Measurements from ENCODE around the gene TNFAIP8. TPM values are rescaled to one million over a fixed set of nuclear protein-coding genes. Genes with fewer than 3 reads are reported as not detected.

Gene TNFAIP8
- total and polyA plus RNA-seq, 10 of the 15 experiments (the other 5 are each of a cell fraction or from before 2014, with no cell fraction given): 124 to 324 (median 177) TPM

DNA sequence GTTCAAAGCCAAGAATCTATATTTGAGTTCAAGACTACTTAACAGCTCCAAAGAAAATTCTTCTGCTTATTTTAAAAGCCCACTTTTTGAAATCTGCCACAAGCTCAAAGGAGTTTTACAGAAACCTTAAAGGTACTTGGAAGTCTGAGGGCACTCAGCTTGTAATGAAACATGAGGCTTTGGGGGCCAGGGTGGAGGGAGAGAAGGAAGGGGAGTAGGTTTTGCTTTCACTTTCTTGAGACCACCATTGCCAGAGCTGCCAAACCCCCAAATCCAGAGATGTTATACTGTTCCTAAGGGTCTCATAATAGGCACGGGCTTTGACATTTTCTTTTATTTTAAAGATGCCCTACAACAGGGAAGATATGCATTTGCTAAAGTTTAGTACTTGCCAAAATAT is 42.6 kb upstream of the TNFAIP8 start:
- intact Hi-C loops (cut with micrococcal nuclease; ENCODE audit: unreplicated experiment) (no loop called here), in situ Hi-C loops (cut with MboI) (no loop called here)
- peaks cover 63% of the 10 kb centered on the region for H3K4me1 ChIP-seq (ENCODE audit: control insufficient read depth, insufficient read depth, low read length)
- H3K36me3 ChIP-seq (ENCODE audit: control insufficient read depth in 2 of 2, insufficient read depth in 2 of 2, low read length in 1 of 2): 0 out of 4 replicates have a peak, but pooled peaks cover 0 to 2% of the 10 kb centered on the region in 2 experiments
- CTCF ChIA-PET: interaction anchor here (0.7 to 12.6 kb wide), 13 partner anchors 10 to 325 kb away, joined by 3 to 413 read pairs (median 4); partner anchors contain the start of gene DTWD2
- H3K9me3 ChIP-seq (replicated peaks; ENCODE audit: control insufficient read depth, insufficient read depth, low read length): no peaks in the 10 kb centered on the region
- peaks cover 74% of the 10 kb centered on the region for H3K79me2 ChIP-seq (ENCODE audit: control insufficient read depth, insufficient read depth, low read length)
- H3K27me3 ChIP-seq (replicated peaks in 1 of 2; ENCODE audit: control insufficient read depth in 2 of 2, insufficient read depth in 2 of 2, low read length in 1 of 2): no peaks in the 10 kb centered on the region
- peak overlapping the region; percentile 14; the same call in 1 of the 2 replicates for H3K27ac ChIP-seq (ENCODE audit: control insufficient read depth, insufficient read depth)
- peak overlapping the region; percentile 46; the same call in 1 of the 2 replicates for H3K4me2 ChIP-seq (ENCODE audit: control insufficient read depth, insufficient read depth)
- DNase-seq (ENCODE audit: low read depth, low spot score) (no peak), ATAC-seq (no peak), FAIRE-seq (no peak)
- TF ChIP-seq MYC (IDR thresholded peaks at IDR 0.05; ENCODE audit: insufficient read depth, insufficient read length, insufficient replicate concordance, low read length, severe bottlenecking) (no peak), STAT1 (conservative IDR thresholded peaks at IDR 0.05) (no peak)
- H4K20me1 ChIP-seq (ENCODE audit: control insufficient read depth, insufficient read depth): no peaks in the 10 kb centered on the region
- 58% methylated on average over 1 of the region's 1 CpG for WGBS (ENCODE audit: insufficient coverage, insufficient replicate concordance, low lambda C conversion rate, missing lambda C conversion rate)
- H3K4me3 ChIP-seq: no peak overlapping the region
- POLR2A ChIA-PET: interaction anchor here (0.7 to 3.4 kb wide), 12 partner anchors 10 to 242 kb away, joined by 3 to 16 read pairs (median 4); partner anchors contain the start of gene DMXL1
- BruUV-seq (replicated peaks): no TSS peak
- SMC1A ChIA-PET (ENCODE audit: uncharacterized antibody, unreplicated experiment): interaction anchor here (0.7 to 19.0 kb wide), 18 partner anchors 8 to 324 kb away, joined by 3 to 393 read pairs (median 7); partner anchors contain the start of genes DTWD2 and TNFAIP8
- H2AFZ ChIP-seq (ENCODE audit: control insufficient read depth, low read depth, low read length): no peak overlapping the region
- RAD21 ChIA-PET (ENCODE audit: unreplicated experiment): interaction anchor here (0.6 to 9.5 kb wide), 14 partner anchors 10 to 291 kb away, joined by 3 to 303 read pairs (median 8); no protein-coding TSS in a partner anchor
- no peak overlapping the region for H3K9ac ChIP-seq (ENCODE audit: control insufficient read depth, insufficient read depth, low read length)

GRCh38 chr5:119313658-119314605 is 41.9 kb upstream of the TNFAIP8 start:
- no peak for ATAC-seq
- Histone ChIP-seq H3K79me2 (ENCODE audit: control insufficient read depth, insufficient read depth, low read length) (peaks cover 80% of the 10 kb centered on the region), H4K20me1 (ENCODE audit: control insufficient read depth, insufficient read depth) (no peaks in the 10 kb centered on the region), H3K27ac (ENCODE audit: control insufficient read depth, insufficient read depth) (peak overlapping the region; percentile 68), H3K4me3 (no peak overlapping the region), H2AFZ (ENCODE audit: control insufficient read depth, low read depth, low read length) (no peak overlapping the region), H3K36me3 (ENCODE audit: control insufficient read depth in 2 of 2, insufficient read depth in 2 of 2, low read length in 1 of 2) (0 out of 4 replicates have a peak, but pooled peaks cover 0 to 2% of the 10 kb centered on the region in 2 experiments), H3K4me2 (ENCODE audit: control insufficient read depth, insufficient read depth) (peak overlapping the region; percentile 47; the same call in 1 of the 2 replicates), H3K9me3 (replicated peaks; ENCODE audit: control insufficient read depth, insufficient read depth, low read length) (no peaks in the 10 kb centered on the region), H3K9ac (ENCODE audit: control insufficient read depth, insufficient read depth, low read length) (no peak overlapping the region), H3K27me3 (replicated peaks in 1 of 2; ENCODE audit: control insufficient read depth in 2 of 2, insufficient read depth in 2 of 2, low read length in 1 of 2) (no peaks in the 10 kb centered on the region), H3K4me1 (ENCODE audit: control insufficient read depth, insufficient read depth, low read length) (peaks cover 63% of the 10 kb centered on the region)
- ChIA-PET SMC1A (ENCODE audit: uncharacterized antibody, unreplicated experiment) (interaction anchor here (0.6 to 19.0 kb wide), 17 partner anchors 9 to 325 kb away, joined by 3 to 393 read pairs (median 7); partner anchors contain the start of genes DTWD2 and TNFAIP8), POLR2A (interaction anchor here (0.6 to 3.4 kb wide), 11 partner anchors 19 to 332 kb away, joined by 3 to 17 read pairs (median 6); no protein-coding TSS in a partner anchor), CTCF (interaction anchor here (0.6 to 12.6 kb wide), 18 partner anchors 9 to 326 kb away, joined by 3 to 413 read pairs (median 4); partner anchors contain the start of gene DTWD2), RAD21 (ENCODE audit: unreplicated experiment) (interaction anchor here (0.6 to 9.5 kb wide), 19 partner anchors 9 to 293 kb away, joined by 3 to 303 read pairs (median 9); partner anchors contain the start of gene TNFAIP8)
- no TSS peak for BruUV-seq (replicated peaks)
- peak; percentile 57 for FAIRE-seq
- intact Hi-C loops (cut with micrococcal nuclease; ENCODE audit: unreplicated experiment): loop anchor here (2.0 kb wide), 1 partner anchor 27 kb away; no protein-coding TSS in a partner anchor
- 24% methylated on average over 5 of the region's 5 CpGs for WGBS (ENCODE audit: insufficient coverage, insufficient replicate concordance, low lambda C conversion rate, missing lambda C conversion rate)
- no peak for DNase-seq (ENCODE audit: low read depth, low spot score)
- in situ Hi-C loops (cut with MboI): no loop called here
- TF ChIP-seq TCF7 (IDR thresholded peaks at IDR 0.05; ENCODE audit: borderline replicate concordance) (no peak), ATF7 (IDR thresholded peaks at IDR 0.05; ENCODE audit: low read depth) (no peak), MTA2 (IDR thresholded peaks at IDR 0.05; ENCODE audit: low read depth) (no peak), REST (IDR thresholded peaks at IDR 0.05; ENCODE audit: low read depth, low read length) (no peak), BRCA1 (IDR thresholded peaks at IDR 0.05; ENCODE audit: low read depth, low read length) (no peak), RBBP5 (conservative IDR thresholded peaks at IDR 0.05) (no peak)

Data from GM12878 (cell line).